ENCODE results near the gene GSK3A.

GSK3A gene

DNA sequence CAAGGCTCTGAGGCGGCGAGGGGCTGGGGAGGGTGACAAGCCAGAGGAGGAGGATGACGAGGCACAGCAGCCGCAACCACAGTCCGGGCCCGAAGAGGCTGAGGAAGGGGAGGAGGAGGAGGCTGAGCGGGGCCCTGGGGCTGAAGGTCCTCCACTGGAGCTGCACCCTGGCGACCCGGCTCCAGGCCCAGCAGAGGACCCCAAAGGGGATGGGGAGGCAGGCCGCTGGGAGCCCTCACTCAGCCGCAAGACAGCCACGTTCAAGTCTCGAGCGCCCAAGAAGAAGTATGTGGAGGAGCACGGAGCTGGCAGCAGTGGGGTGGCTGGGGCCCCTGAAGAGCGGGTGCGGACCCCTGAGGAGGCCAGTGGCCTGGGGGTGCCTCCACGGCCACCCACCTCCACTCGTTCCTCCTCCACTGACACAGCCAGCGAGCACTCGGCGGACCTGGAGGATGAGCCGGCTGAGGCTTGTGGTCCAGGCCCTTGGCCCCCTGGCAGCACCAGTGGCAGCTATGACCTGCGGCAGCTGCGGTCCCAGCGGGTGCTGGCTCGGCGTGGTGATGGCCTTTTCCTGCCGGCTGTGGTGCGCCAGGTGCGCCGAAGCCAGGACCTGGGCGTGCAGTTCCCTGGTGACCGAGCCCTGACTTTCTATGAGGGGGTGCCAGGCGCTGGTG, 29.6 kb upstream of the GSK3A start:
- no peak for DNase-seq
- Histone ChIP-seq H3K9ac (ENCODE audit: low read length) (no peak overlapping the region), H3K27ac (ENCODE audit: low read depth, low read length) (no peak overlapping the region), H2BK120ac (ENCODE audit: low read depth, low read length) (no peak overlapping the region), H3K4me1 (ENCODE audit: control insufficient read depth, low read depth, low read length) (peaks cover 2% of the 10 kb centered on the region), H3K56ac (ENCODE audit: low read length) (no peak overlapping the region), H2AK5ac (ENCODE audit: low read length) (no peak overlapping the region), H3K18ac (ENCODE audit: low read length) (no peak overlapping the region), H3K4me3 (ENCODE audit: low read length) (no peak overlapping the region), H2BK5ac (ENCODE audit: low read length) (no peak overlapping the region), H3K23ac (ENCODE audit: low read length) (no peak overlapping the region), H3K4me2 (ENCODE audit: low read length) (no peak overlapping the region), H4K8ac (ENCODE audit: low read depth, low read length) (no peak overlapping the region), H3K79me2 (ENCODE audit: control insufficient read depth, insufficient read depth, low read length) (no peaks in the 10 kb centered on the region), H3K79me1 (ENCODE audit: low read length) (peaks cover 7% of the 10 kb centered on the region), H4K5ac (ENCODE audit: low read length) (no peak overlapping the region), H3K4ac (ENCODE audit: low read depth, low read length) (no peak overlapping the region), H3K27me3 (ENCODE audit: insufficient read depth, low read length, poor library complexity) (no peaks in the 10 kb centered on the region), H2BK15ac (replicated peaks; ENCODE audit: low read depth) (no peak overlapping the region), H3K36me3 (ENCODE audit: control insufficient read depth, insufficient read depth, low read length) (peaks cover 2% of the 10 kb centered on the region)
- no CpG with 5 or more reads among the region's 35 CpGs for WGBS (ENCODE audit: extremely low coverage, insufficient coverage, low lambda C conversion rate)

GRCh38 chr19:42271045-42271419, 28.6 kb upstream of the GSK3A start:
- H4K8ac ChIP-seq (ENCODE audit: low read depth, low read length), result no peak overlapping the region
- no peak overlapping the region for H2BK5ac ChIP-seq (ENCODE audit: low read length)
- no peak overlapping the region for H3K4me2 ChIP-seq (ENCODE audit: low read length)
- no peak overlapping the region for H2BK15ac ChIP-seq (replicated peaks; ENCODE audit: low read depth)
- no peak for DNase-seq
- no CpG with 5 or more reads among the region's 3 CpGs for WGBS (ENCODE audit: extremely low coverage, insufficient coverage, low lambda C conversion rate)
- H3K27me3 ChIP-seq (ENCODE audit: insufficient read depth, low read length, poor library complexity), result no peaks in the 10 kb centered on the region
- H4K5ac ChIP-seq (ENCODE audit: low read length), result no peak overlapping the region
- H3K36me3 ChIP-seq (ENCODE audit: control insufficient read depth, insufficient read depth, low read length), result peaks cover 2% of the 10 kb centered on the region
- H3K23ac ChIP-seq (ENCODE audit: low read length), result no peak overlapping the region
- H3K79me2 ChIP-seq (ENCODE audit: control insufficient read depth, insufficient read depth, low read length), result no peaks in the 10 kb centered on the region
- H3K9ac ChIP-seq (ENCODE audit: low read length), result no peak overlapping the region
- no peak overlapping the region for H3K4ac ChIP-seq (ENCODE audit: low read depth, low read length)
- H3K18ac ChIP-seq (ENCODE audit: low read length), result no peak overlapping the region
- H3K4me1 ChIP-seq (ENCODE audit: control insufficient read depth, low read depth, low read length), result peaks cover 2% of the 10 kb centered on the region
- H3K4me3 ChIP-seq (ENCODE audit: low read length), result no peak overlapping the region
- no peak overlapping the region for H2AK5ac ChIP-seq (ENCODE audit: low read length)
- H3K56ac ChIP-seq (ENCODE audit: low read length), result no peak overlapping the region
- peaks cover 7% of the 10 kb centered on the region for H3K79me1 ChIP-seq (ENCODE audit: low read length)
- H2BK120ac ChIP-seq (ENCODE audit: low read depth, low read length), result no peak overlapping the region
- no peak overlapping the region for H3K27ac ChIP-seq (ENCODE audit: low read depth, low read length)

DNA sequence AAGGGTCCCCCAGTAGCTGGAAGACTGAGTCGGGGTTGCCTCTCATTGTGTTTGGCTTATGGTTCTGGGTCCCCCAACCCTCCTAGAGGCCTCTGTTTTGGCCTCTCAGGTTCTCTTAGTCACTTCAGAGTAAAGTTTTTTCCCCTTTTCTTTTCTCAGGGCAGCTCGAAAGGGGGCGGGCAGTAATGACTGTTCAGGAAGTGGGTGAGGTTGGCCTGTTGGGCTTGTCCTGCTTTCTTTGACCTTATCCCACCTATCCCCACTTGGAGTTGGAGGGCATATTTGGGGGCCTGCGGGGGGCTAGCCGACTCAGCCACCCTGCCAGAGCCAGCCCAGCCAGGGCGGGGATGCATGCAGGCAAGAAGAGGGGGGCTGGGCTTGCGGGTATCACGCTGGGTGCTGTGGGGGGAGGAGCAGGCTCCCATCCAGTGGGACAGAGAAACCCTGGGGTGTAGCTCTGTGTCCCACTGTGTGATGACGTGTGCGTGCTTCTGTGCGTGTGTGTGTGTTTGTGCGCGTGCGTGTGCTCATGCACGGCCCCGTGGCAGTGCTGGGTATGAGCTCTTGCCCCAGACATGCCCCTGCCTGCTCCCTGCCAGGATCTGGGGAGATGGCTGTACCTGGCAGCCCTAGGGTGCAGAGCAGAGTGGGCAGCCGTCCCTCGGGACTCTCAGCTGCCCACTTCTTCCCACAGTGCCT, 28.1 kb upstream of the GSK3A start:
- peaks cover 2% of the 10 kb centered on the region for H3K4me1 ChIP-seq (ENCODE audit: control insufficient read depth, low read depth, low read length)
- peak overlapping the region; percentile 76 for H3K56ac ChIP-seq (ENCODE audit: low read length)
- no peaks in the 10 kb centered on the region for H3K27me3 ChIP-seq (ENCODE audit: insufficient read depth, low read length, poor library complexity)
- H2BK5ac ChIP-seq (ENCODE audit: low read length), result no peak overlapping the region
- no peak overlapping the region for H3K4me3 ChIP-seq (ENCODE audit: low read length)
- H4K8ac ChIP-seq (ENCODE audit: low read depth, low read length), result no peak overlapping the region
- H3K23ac ChIP-seq (ENCODE audit: low read length), result no peak overlapping the region
- no peak overlapping the region for H3K27ac ChIP-seq (ENCODE audit: low read depth, low read length)
- no peak for DNase-seq
- H2AK5ac ChIP-seq (ENCODE audit: low read length), result no peak overlapping the region
- H3K79me2 ChIP-seq (ENCODE audit: control insufficient read depth, insufficient read depth, low read length), result no peaks in the 10 kb centered on the region
- no peak overlapping the region for H2BK120ac ChIP-seq (ENCODE audit: low read depth, low read length)
- no peak overlapping the region for H4K5ac ChIP-seq (ENCODE audit: low read length)
- H3K18ac ChIP-seq (ENCODE audit: low read length), result no peak overlapping the region
- H3K4me2 ChIP-seq (ENCODE audit: low read length), result no peak overlapping the region
- H3K79me1 ChIP-seq (ENCODE audit: low read length), result peaks cover 7% of the 10 kb centered on the region
- WGBS (ENCODE audit: extremely low coverage, insufficient coverage, low lambda C conversion rate), result no CpG with 5 or more reads among the region's 18 CpGs
- H2BK15ac ChIP-seq (replicated peaks; ENCODE audit: low read depth), result no peak overlapping the region
- peak overlapping the region; percentile 36 for H3K9ac ChIP-seq (ENCODE audit: low read length)
- no peak overlapping the region for H3K4ac ChIP-seq (ENCODE audit: low read depth, low read length)
- peaks cover 2% of the 10 kb centered on the region for H3K36me3 ChIP-seq (ENCODE audit: control insufficient read depth, insufficient read depth, low read length)

DNA sequence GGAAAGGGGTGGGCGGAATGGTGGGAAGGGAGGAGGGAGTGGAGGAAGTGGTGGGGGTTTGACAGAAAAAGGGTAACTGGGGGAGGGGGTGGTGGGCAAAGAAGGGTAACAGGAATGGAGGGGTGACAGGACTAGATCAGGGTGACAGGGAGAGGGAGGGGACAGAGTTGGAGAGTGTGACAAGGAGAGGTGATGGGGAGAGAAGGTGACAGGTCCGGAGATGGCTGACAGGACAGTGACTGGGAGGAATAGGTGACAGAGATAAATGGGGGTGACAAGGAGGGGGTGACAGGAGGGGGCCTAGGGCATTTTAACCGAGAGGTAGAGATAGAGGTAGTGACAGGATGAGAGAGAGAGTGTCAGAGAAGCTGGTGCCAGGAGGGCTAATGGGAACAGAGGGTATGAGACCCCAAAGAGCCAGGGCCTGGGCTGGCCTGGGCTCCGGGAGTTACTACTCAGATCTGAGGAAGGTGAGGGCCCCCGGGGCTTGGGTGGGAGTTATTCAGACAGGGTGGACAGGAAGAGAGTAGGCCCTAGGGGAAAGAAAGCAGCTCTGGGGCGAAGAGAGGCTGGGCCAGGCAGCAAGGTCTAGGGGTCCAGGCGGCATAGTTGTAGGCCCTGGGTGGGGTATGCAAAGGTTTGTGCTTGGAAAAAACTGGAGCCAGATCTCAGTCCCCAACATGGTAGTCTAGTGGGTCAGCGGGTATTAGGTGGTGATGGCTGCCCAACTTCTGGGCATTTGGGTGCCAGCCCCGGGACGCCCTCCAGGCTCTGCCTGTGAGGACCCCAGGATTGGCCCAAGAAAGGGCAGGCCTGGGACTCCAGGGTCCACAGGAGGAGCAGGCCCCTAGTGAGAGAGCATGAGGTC, 27.3 kb upstream of the GSK3A start:
- no peak for DNase-seq
- Histone ChIP-seq H3K79me1 (ENCODE audit: low read length) (peaks cover 7% of the 10 kb centered on the region), H3K79me2 (ENCODE audit: control insufficient read depth, insufficient read depth, low read length) (no peaks in the 10 kb centered on the region)

GRCh38 chr19:42268704-42269477, 26.5 kb upstream of the GSK3A start, which contains the start of gene CIC:
TSS of gene CIC (plus strand) at chr19:42269252. CDS start at chr19:42271784, 2,532 bp downstream.
- peak; percentile 100 for DNase-seq

More for the DNA sequence above, 27.3 kb upstream of the GSK3A start:
- Histone ChIP-seq H3K18ac (ENCODE audit: low read length) (peak overlapping the region; percentile 40), H3K36me3 (ENCODE audit: control insufficient read depth, insufficient read depth, low read length) (peaks cover 1% of the 10 kb centered on the region), H2AK5ac (ENCODE audit: low read length) (no peak overlapping the region), H3K23ac (ENCODE audit: low read length) (no peak overlapping the region), H4K5ac (ENCODE audit: low read length) (no peak overlapping the region), H3K4me1 (ENCODE audit: control insufficient read depth, low read depth, low read length) (peaks cover 2% of the 10 kb centered on the region), H3K9ac (ENCODE audit: low read length) (peak overlapping the region; percentile 51), H4K8ac (ENCODE audit: low read depth, low read length) (no peak overlapping the region), H3K27me3 (ENCODE audit: insufficient read depth, low read length, poor library complexity) (no peaks in the 10 kb centered on the region), H3K4ac (ENCODE audit: low read depth, low read length) (no peak overlapping the region), H2BK5ac (ENCODE audit: low read length) (no peak overlapping the region), H2BK120ac (ENCODE audit: low read depth, low read length) (no peak overlapping the region), H3K27ac (ENCODE audit: low read depth, low read length) (no peak overlapping the region), H3K4me2 (ENCODE audit: low read length) (peak overlapping the region; percentile 8), H3K4me3 (ENCODE audit: low read length) (peak overlapping the region; percentile 9), H3K56ac (ENCODE audit: low read length) (peak overlapping the region; percentile 76), H2BK15ac (replicated peaks; ENCODE audit: low read depth) (no peak overlapping the region)
- WGBS (ENCODE audit: extremely low coverage, insufficient coverage, low lambda C conversion rate), result no CpG with 5 or more reads among the region's 10 CpGs

More at GRCh38 chr19:42268704-42269477, 26.5 kb upstream of the GSK3A start, which contains the start of gene CIC:
- Histone ChIP-seq H3K56ac (ENCODE audit: low read length) (peak within 1 kb of the TSS; percentile 94), H3K27ac (ENCODE audit: low read depth, low read length) (peak within 1 kb of the TSS; percentile 41), H2BK15ac (replicated peaks; ENCODE audit: low read depth) (no peak within 1 kb of the TSS), H3K4ac (ENCODE audit: low read depth, low read length) (peak within 1 kb of the TSS; percentile 96), H3K4me1 (ENCODE audit: control insufficient read depth, low read depth, low read length) (peaks cover 2% of the 10 kb centered on the region), H3K9ac (ENCODE audit: low read length) (peak within 1 kb of the TSS; percentile 77), H3K4me2 (ENCODE audit: low read length) (peak within 1 kb of the TSS; percentile 20), H2BK120ac (ENCODE audit: low read depth, low read length) (no peak within 1 kb of the TSS), H3K79me1 (ENCODE audit: low read length) (peaks cover 7% of the 10 kb centered on the region), H4K5ac (ENCODE audit: low read length) (no peak within 1 kb of the TSS), H4K8ac (ENCODE audit: low read depth, low read length) (no peak within 1 kb of the TSS), H3K79me2 (ENCODE audit: control insufficient read depth, insufficient read depth, low read length) (no peaks in the 10 kb centered on the region), H3K18ac (ENCODE audit: low read length) (peak within 1 kb of the TSS; percentile 75), H3K36me3 (ENCODE audit: control insufficient read depth, insufficient read depth, low read length) (no peaks in the 10 kb centered on the region), H3K23ac (ENCODE audit: low read length) (no peak within 1 kb of the TSS), H2AK5ac (ENCODE audit: low read length) (no peak within 1 kb of the TSS), H3K27me3 (ENCODE audit: insufficient read depth, low read length, poor library complexity) (no peaks in the 10 kb centered on the region), H2BK5ac (ENCODE audit: low read length) (peak within 1 kb of the TSS; percentile 65), H3K4me3 (ENCODE audit: low read length) (peak within 1 kb of the TSS; percentile 71)
- WGBS (ENCODE audit: extremely low coverage, insufficient coverage, low lambda C conversion rate), result no CpG with 5 or more reads among the region's 52 CpGs
